Peyer's patch (tissue), 4 donors: ENCODE measurements around the gene RBMS2.
"Not testable (repeated sequence)": the region's sequence is repeated elsewhere in the genome, so short reads cannot be mapped to it uniquely, and the experiment has no call there.

Experiments
- CTCF ChIP-seq, 6 experiments: fragments of 450-650 bp in 4 of 6; fragments of 200-600 bp in 2 of 6; sonication (generic) in 1 of 6; IDR thresholded peaks; one replicate each; pipeline ENCODE4 v1.5.1; 2017 to 2019; ENCODE audit warnings: antibody characterized with exemption in 6 of 6, mild to moderate bottlenecking in 3 of 6, moderate library complexity in 1 of 6
- POLR2A ChIP-seq, 2 donors: fragments of 450-650 bp; IDR thresholded peaks; one replicate each; pipeline ENCODE4 v1.5.1; 2017; ENCODE audit warnings: antibody characterized with exemption in 2 of 2, mild to moderate bottlenecking in 2 of 2, moderate library complexity in 2 of 2

GRCh38 chr12:56577248-56577647 is 55.6 kb downstream of the RBMS2 start:
- not testable (repeated sequence) for TF ChIP-seq CTCF, POLR2A (IDR thresholded peaks at IDR 0.05)
